GM12878 (cell line): ENCODE data around the gene TRMU.

ENCODE experiments used
- BCL11A ChIP-seq: IDR thresholded peaks from 2 replicates; pipeline ENCODE4 v1.6.1; 2011; ENCODE audit warnings: low read depth, low read length
- POLR2A ChIP-seq: IDR thresholded peaks from 2 replicates; pipeline ENCODE4 v1.6.1; 2011; ENCODE audit warnings: low read depth, mild to moderate bottlenecking, low read length
- SIN3A ChIP-seq: IDR thresholded peaks from 2 replicates; pipeline ENCODE4 v1.6.1; 2012; ENCODE audit warnings: low read depth, low read length, improper control_type of control experiment
- ZNF207 ChIP-seq: fragments of 450-650 bp; IDR thresholded peaks from 2 replicates; pipeline ENCODE4 v1.6.1; 2014; ENCODE audit warnings: antibody characterized with exemption, mild to moderate bottlenecking, borderline replicate concordance
- TF ChIP-seq, protein P1 (sequence below), 3 experiments: IDR thresholded peaks in 2 of 3; conservative IDR thresholded peaks in 1 of 3; 2 replicates each; pipeline ENCODE4 v1.5.1; 2011; ENCODE audit warnings: low read depth in 3 of 3, low read length in 3 of 3, mild to moderate bottlenecking in 3 of 3, control low read depth in 2 of 3, moderate library complexity in 2 of 3, inconsistent platforms in 1 of 3, mixed read lengths in 1 of 3; ENCODE audit not compliant: control insufficient read depth in 2 of 3, insufficient read depth in 1 of 3; ENCODE audit errors: extremely low read depth in 1 of 3
- TF ChIP-seq, protein P2 (sequence below): fragments of 450-650 bp; IDR thresholded peaks from 2 replicates; pipeline ENCODE4 v1.6.1; 2017; ENCODE audit warnings: low read depth, mild to moderate bottlenecking, moderate library complexity

DNA sequence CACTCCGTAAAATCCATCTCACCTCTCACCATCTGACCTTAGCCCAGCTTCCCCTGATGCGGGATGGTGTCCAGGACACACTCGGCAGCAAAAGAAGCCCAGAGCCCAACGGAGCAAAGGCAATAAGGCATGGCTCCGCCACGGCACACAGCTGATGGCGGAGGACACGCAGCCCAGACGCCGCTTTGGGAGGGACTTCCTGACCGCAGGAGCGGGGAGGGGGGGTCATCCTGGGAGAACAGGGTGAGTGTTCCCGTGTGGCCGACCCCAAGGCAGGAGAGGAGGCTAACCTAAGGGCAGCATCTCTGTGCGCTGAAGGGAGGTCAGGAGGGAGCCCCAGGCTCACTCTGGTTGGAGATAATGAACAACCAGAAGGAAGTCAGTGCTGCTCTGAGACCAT lies 71.3 kb downstream of the TRMU start:
- TF ChIP-seq POLR2A = no peak
- TF ChIP-seq, protein P1, sequence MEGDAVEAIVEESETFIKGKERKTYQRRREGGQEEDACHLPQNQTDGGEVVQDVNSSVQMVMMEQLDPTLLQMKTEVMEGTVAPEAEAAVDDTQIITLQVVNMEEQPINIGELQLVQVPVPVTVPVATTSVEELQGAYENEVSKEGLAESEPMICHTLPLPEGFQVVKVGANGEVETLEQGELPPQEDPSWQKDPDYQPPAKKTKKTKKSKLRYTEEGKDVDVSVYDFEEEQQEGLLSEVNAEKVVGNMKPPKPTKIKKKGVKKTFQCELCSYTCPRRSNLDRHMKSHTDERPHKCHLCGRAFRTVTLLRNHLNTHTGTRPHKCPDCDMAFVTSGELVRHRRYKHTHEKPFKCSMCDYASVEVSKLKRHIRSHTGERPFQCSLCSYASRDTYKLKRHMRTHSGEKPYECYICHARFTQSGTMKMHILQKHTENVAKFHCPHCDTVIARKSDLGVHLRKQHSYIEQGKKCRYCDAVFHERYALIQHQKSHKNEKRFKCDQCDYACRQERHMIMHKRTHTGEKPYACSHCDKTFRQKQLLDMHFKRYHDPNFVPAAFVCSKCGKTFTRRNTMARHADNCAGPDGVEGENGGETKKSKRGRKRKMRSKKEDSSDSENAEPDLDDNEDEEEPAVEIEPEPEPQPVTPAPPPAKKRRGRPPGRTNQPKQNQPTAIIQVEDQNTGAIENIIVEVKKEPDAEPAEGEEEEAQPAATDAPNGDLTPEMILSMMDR (IDR thresholded peaks at IDR 0.05 in 2 of 3, conservative IDR thresholded peaks at IDR 0.05 in 1 of 3; ENCODE audit: control insufficient read depth in 2 of 3, extremely low read depth in 1 of 3, insufficient read depth in 1 of 3, low read depth in 3 of 3, low read length in 3 of 3) = no peak
- no peak for TF ChIP-seq SIN3A
- no peak for TF ChIP-seq BCL11A
- TF ChIP-seq ZNF207 = no peak
- TF ChIP-seq, protein P2, sequence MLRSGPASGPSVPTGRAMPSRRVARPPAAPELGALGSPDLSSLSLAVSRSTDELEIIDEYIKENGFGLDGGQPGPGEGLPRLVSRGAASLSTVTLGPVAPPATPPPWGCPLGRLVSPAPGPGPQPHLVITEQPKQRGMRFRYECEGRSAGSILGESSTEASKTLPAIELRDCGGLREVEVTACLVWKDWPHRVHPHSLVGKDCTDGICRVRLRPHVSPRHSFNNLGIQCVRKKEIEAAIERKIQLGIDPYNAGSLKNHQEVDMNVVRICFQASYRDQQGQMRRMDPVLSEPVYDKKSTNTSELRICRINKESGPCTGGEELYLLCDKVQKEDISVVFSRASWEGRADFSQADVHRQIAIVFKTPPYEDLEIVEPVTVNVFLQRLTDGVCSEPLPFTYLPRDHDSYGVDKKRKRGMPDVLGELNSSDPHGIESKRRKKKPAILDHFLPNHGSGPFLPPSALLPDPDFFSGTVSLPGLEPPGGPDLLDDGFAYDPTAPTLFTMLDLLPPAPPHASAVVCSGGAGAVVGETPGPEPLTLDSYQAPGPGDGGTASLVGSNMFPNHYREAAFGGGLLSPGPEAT = no peak
